ENCODE data around the gene CEP250.

The CEP250 gene

GRCh38 chr20:35431621-35432429 lies 23.6 kb upstream of the CEP250 start:
- no peaks in the 10 kb centered on the region for H3K9me3 Mint-ChIP-seq
- TF ChIP-seq CTCF (IDR thresholded peaks at IDR 0.05; ENCODE audit: unreplicated experiment in 3 of 3): no peak
- no peak overlapping the region for H3K4me3 Mint-ChIP-seq
- H3K4me1 Mint-ChIP-seq: peaks cover 12% of the 10 kb centered on the region
- peak overlapping the region in 2 of 3 experiments; percentile 52 to 61 for H3K27ac Mint-ChIP-seq
- no peaks in the 10 kb centered on the region for H3K27me3 Mint-ChIP-seq (ENCODE audit: low read depth)
- no peaks in the 10 kb centered on the region for H3K36me3 Mint-ChIP-seq (ENCODE audit: low read depth)

- Mint-ChIP-seq H3K9me3 (no peaks in the 10 kb centered on the region), H3K27me3 (ENCODE audit: low read depth) (no peaks in the 10 kb centered on the region), H3K4me1 (peaks cover 14% of the 10 kb centered on the region), H3K27ac (peak overlapping the region in 1 of 3 experiments; percentile 34), H3K36me3 (ENCODE audit: low read depth) (no peaks in the 10 kb centered on the region), H3K4me3 (no peak overlapping the region)
- no peak for TF ChIP-seq CTCF (IDR thresholded peaks at IDR 0.05; ENCODE audit: unreplicated experiment in 3 of 3)
Measured at GRCh38 chr20:35432430-35432735, 23.0 kb upstream of the CEP250 start.

GRCh38 chr20:35433337-35433736 lies 22.1 kb upstream of the CEP250 start:
- no peak for TF ChIP-seq CTCF (IDR thresholded peaks at IDR 0.05; ENCODE audit: unreplicated experiment in 3 of 3)
- no peaks in the 10 kb centered on the region for H3K36me3 Mint-ChIP-seq (ENCODE audit: low read depth)
- H3K4me1 Mint-ChIP-seq: peaks cover 21% of the 10 kb centered on the region
- H3K9me3 Mint-ChIP-seq: no peaks in the 10 kb centered on the region
- H3K4me3 Mint-ChIP-seq: no peak overlapping the region
- no peaks in the 10 kb centered on the region for H3K27me3 Mint-ChIP-seq (ENCODE audit: low read depth)
- no peak overlapping the region for H3K27ac Mint-ChIP-seq

GRCh38 chr20:35434085-35435005 lies 21.1 kb upstream of the CEP250 start:
- Mint-ChIP-seq H3K9me3 (no peaks in the 10 kb centered on the region), H3K36me3 (ENCODE audit: low read depth) (no peaks in the 10 kb centered on the region), H3K27me3 (ENCODE audit: low read depth) (no peaks in the 10 kb centered on the region), H3K4me3 (peak overlapping the region in 1 of 3 experiments; percentile 52), H3K27ac (no peak overlapping the region), H3K4me1 (peaks cover 28% of the 10 kb centered on the region)
- no peak for TF ChIP-seq CTCF (IDR thresholded peaks at IDR 0.05; ENCODE audit: unreplicated experiment in 3 of 3)

- no peaks in the 10 kb centered on the region for H3K9me3 Mint-ChIP-seq
- H3K27ac Mint-ChIP-seq: peak overlapping the region; percentile 42 to 78 (median 63)
Measured at GRCh38 chr20:35436177-35436573, 19.2 kb upstream of the CEP250 start.

More at GRCh38 chr20:35436177-35436573, 19.2 kb upstream of the CEP250 start:
- Mint-ChIP-seq H3K4me1 (peaks cover 28% of the 10 kb centered on the region), H3K27me3 (ENCODE audit: low read depth) (no peaks in the 10 kb centered on the region), H3K4me3 (peak overlapping the region in 2 of 3 experiments; percentile 41 to 73), H3K36me3 (ENCODE audit: low read depth) (no peaks in the 10 kb centered on the region)
- TF ChIP-seq CTCF (IDR thresholded peaks at IDR 0.05; ENCODE audit: unreplicated experiment in 3 of 3): no peak

Measured in nephron (organoid).